GM10248 (cell line): ENCODE results near the gene AKR7A2.

Experiments
- CTCF ChIA-PET: fragments of 300-600 bp; sonication (Branson Sonifier 250); formaldehyde crosslinking; extraction: SDS; loops from one replicate; lab custom pipeline; 2021; ENCODE audit warnings: antibody characterized with exemption; lab: Yijun Ruan, JAX
- POLR2A ChIA-PET: fragments of 350-650 bp; sonication (Branson Sonifier 250); formaldehyde crosslinking; extraction: SDS; loops from one replicate; lab custom pipeline; 2020; ENCODE audit warnings: antibody characterized with exemption; lab: Yijun Ruan, JAX
- DNase-seq: peaks from one replicate; pipeline ENCODE4 v3.0.0; 2012; ENCODE audit errors: extremely low spot score
- CTCF ChIP-seq: IDR thresholded peaks from 2 replicates; pipeline ENCODE4 v1.5.1; 2012; ENCODE audit warnings: mild to moderate bottlenecking, low read depth; ENCODE audit errors: extremely low read depth, missing control alignments, control extremely low read depth

Gene AKR7A2

DNA sequence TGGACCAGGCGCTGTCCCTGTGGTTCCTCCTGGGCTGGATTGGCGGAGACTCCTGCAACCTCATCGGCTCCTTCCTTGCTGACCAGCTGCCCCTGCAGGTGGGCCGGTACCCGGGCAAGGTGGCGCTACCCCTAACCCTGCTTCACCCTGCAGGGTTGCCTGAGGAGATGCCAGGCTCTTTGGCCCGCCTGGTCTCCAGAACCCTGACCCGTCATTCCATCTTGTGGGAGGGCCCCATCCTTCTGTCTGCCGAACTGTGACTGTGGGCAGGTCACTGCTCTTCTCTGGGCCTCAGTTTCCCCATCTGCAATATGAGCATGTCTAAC is 12.7 kb upstream of the AKR7A2 start:
- TF ChIP-seq CTCF = no peak
- ChIA-PET CTCF (no interaction called here), POLR2A (no interaction called here)
- DNase-seq = no peak

DNA sequence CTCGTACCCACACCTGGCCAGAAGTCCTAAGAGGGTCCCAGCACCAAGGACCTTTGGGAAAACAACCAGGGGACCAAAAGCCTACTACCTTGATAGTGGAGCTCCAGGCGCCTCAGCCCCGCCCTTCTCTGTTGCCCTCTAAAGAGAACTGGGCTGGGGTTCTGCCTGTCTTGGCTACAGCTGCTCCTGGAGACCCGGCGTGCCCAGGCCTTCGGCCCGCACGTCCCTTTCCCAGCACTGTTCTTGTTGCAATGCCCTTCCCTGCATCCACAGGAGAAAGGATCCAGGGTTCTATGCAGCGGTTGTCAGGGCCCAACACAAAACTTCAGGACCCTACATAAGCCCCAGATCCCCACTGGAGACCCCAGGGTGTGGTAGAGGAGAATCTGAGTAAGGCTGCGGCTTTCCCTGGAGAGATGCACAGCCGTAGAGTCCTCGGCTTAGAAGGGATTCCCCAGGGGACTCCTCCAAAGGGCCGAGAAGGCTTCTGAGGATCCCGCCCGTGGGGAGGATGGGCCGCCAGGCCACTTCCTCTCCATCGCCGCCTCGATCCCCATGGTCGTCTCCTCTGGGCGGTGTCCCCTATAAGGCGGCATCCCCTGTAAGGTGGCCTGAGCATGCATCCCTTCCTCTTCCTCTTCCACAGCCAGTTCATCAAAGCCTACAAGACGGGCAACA is 12.2 kb upstream of the AKR7A2 start:
- no peak for TF ChIP-seq CTCF
- ChIA-PET POLR2A (no interaction called here), CTCF (no interaction called here)
- no peak for DNase-seq

DNA sequence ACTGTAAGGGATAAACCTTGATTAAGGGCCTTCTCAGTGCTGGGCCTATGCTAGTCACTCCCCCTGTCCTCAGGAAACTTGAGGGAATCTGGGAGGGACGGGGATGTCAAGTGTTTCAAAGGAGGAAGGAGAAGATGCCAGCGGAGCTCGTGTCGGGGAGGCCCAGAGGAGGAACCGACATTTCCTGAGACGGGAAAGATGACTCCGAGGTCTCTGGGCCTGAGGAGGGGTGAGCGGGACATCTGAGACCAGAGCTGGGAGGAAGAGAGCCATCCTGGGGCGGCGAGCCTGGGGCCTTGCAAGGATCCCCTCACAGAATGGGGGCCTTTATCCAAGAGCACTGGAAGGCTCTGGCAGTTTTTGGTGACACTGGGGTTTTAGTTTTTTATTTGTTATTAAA is 10.5 kb upstream of the AKR7A2 start:
- no peak for TF ChIP-seq CTCF
- POLR2A ChIA-PET = no interaction called here
- no peak for DNase-seq
- CTCF ChIA-PET = interaction anchor here (0.9 to 1.0 kb wide), 2 partner anchors 52 to 331 kb away, joined by 3 to 4 read pairs; no protein-coding TSS in a partner anchor

- TF ChIP-seq CTCF = no peak
- ChIA-PET POLR2A (no interaction called here), CTCF (no interaction called here)
- DNase-seq = no peak
Observed at GRCh38 chr1:19321071-19321470, 9.1 kb upstream of the AKR7A2 start.

- DNase-seq = no peak
- POLR2A ChIA-PET = no interaction called here
- no peak for TF ChIP-seq CTCF
- CTCF ChIA-PET = no interaction called here
Observed at GRCh38 chr1:19319196-19319595, 7.3 kb upstream of the AKR7A2 start.

DNA sequence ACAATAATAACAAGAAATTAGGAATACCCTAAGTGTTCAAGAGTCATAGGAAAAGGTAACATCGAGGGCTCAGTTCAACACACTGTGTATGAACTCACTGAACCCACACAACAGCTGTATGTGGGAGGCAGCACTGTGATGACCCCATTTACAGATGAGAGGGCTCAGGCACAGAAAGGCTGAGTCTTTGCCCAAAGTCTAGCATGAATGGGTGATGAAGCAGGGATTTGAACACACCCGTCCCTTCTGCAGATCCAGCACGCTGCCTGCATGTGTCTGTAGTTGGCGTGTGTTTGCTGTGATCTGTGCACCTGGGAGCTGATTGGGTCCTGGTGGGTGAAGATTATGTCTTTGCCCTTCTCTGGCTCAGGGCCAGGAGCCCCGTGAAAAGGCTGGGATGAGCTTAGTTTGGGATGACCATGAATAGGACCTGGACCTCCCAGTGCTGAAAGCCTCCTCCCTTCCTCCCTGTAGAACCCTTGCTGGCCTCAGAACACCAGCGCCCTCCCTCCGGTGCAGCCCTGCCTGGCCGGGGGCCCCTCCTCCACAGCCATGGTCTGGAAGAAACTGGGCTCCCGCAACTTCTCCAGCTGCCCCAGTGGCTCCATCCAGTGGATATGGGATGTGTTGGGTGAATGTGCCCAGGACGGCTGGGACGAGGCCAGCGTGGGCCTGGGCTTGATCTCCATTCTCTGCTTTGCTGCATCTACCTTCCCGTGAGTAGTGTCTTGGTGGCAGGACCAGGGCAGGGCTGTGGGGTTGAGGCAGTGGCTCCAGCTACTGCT is 5.4 kb upstream of the AKR7A2 start:
- ChIA-PET POLR2A (no interaction called here), CTCF (no interaction called here)
- no peak for DNase-seq
- no peak for TF ChIP-seq CTCF
